Activated CD8-positive, alpha-beta memory T cell treated with anti-CD3 and anti-CD28 coated beads, Interleukin-2, amount 10 ng/mL, durations not matched to agents 7 days and 5 days (primary cell): ENCODE results near the gene PSTK. TPM values are rescaled to one million over a fixed set of nuclear protein-coding genes. Genes with fewer than 3 reads are reported as not detected.

ENCODE experiments used
- ATAC-seq: fragments of 150-1000 bp; cut with Tn5 transposase; one replicate; pipeline ENCODE4 v1.10.0; 2021; ENCODE audit warnings: moderate library complexity
- CTCF ChIA-PET: fragments of 350-600 bp; sonication (Branson Sonifier 250); formaldehyde crosslinking; loops from one replicate; lab custom pipeline; 2021; ENCODE audit warnings: antibody characterized with exemption; lab: Charles Lee
- DNase-seq: peaks from one replicate; pipeline ENCODE4 v3.0.0-alpha.2; 2020
- H3K27ac Mint-ChIP-seq: one replicate; pipeline ENCODE4 v1.8.0; 2021; ENCODE audit warnings: mild to moderate bottlenecking, mixed read lengths
- H3K27me3 Mint-ChIP-seq: one replicate; pipeline ENCODE4 v1.8.0; 2021; ENCODE audit warnings: mixed read lengths
- H3K36me3 Mint-ChIP-seq: one replicate; pipeline ENCODE4 v1.8.0; 2021; ENCODE audit warnings: mild to moderate bottlenecking, mixed read lengths
- H3K4me1 Mint-ChIP-seq: one replicate; pipeline ENCODE4 v1.8.0; 2021; ENCODE audit warnings: mixed read lengths
- H3K4me3 Mint-ChIP-seq: one replicate; pipeline ENCODE4 v1.8.0; 2021; ENCODE audit warnings: mild to moderate bottlenecking, moderate library complexity, mixed read lengths
- H3K9me3 Mint-ChIP-seq: one replicate; pipeline ENCODE4 v1.8.0; 2022; ENCODE audit warnings: low read depth, mixed read lengths
- total RNA-seq, 2 experiments: library from RNA; stranded (reverse); gene quantifications; one replicate each; pipeline ENCODE4 v1.2.3, GENCODE V29; 2021

PSTK gene
- total RNA-seq, 2 experiments from 2014 or later = 2.8 to 4.5 TPM

DNA sequence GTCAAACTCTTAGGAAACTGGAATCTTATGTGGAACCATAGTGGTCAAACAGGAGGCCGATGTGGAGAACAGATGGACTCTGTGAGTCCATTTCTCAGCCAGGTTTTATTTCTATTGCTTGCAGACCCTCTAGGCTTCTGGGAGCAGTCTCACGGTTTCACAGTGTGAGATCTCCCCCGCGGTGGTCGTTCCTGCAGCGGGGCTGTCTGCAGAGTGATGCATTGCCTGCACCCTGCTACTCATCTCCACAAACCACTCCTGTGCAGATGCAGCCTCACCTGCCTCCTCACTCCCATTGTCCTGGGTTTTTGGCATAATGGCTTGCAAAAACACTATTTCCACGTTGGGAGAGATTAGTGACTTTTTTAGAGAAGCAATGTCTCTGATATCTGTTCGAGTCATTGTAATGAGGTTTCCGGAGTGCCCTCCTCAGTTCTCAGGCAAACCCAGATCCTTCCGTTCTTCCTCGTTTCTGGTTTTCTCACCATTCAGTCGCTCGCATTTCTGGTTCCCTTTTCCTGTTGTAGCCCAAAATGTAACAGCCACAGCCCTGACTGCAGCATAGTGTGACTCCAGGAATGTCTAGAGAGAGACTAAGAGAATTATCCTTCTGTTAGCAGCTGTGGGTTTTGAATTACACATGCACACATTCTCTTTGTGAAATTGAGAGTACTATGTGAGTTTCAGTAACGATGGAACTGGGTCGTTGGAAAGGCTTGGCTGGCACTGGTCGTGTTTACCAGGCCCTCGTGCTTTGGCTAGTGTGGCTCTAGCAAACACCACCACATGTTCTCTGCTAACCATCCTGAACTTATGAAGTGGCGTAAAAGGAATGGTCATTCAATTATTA lies 58.8 kb downstream of the PSTK start:
- Mint-ChIP-seq H3K4me3 (no peak overlapping the region), H3K27ac (no peak overlapping the region), H3K9me3 (no peaks in the 10 kb centered on the region), H3K27me3 (no peaks in the 10 kb centered on the region), H3K4me1 (peaks cover 8% of the 10 kb centered on the region), H3K36me3 (peaks cover 6% of the 10 kb centered on the region)
- DNase-seq (no peak), ATAC-seq (no peak)
- CTCF ChIA-PET = no interaction called here

DNA sequence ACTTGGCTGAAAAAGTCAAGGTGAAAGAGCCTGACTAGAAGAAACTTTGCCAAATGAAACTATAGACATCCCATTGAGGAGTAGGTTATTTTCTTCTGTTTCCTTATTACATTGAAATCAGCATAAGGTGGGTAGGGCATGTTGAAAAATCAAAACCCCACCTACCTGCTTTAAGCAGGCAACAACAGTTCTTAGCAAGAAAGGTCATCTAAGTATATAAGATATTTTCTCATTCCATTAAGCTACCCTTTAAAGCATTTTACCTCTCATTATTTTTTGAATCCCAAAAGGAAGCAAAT lies 59.4 kb downstream of the PSTK start:
- no peak overlapping the region for H3K27ac Mint-ChIP-seq

More for the DNA sequence above, 59.4 kb downstream of the PSTK start:
- Mint-ChIP-seq H3K36me3 (peaks cover 6% of the 10 kb centered on the region), H3K4me1 (peaks cover 8% of the 10 kb centered on the region), H3K9me3 (no peaks in the 10 kb centered on the region), H3K27me3 (no peaks in the 10 kb centered on the region), H3K4me3 (no peak overlapping the region)
- ATAC-seq (no peak), DNase-seq (no peak)
- CTCF ChIA-PET = no interaction called here

Other genes with a start within 250 kb of the PSTK start
- 1 to 10 TPM; 2.8 to 3.6 TPM for gene CUZD1, start 134.5 kb upstream of the PSTK start, total RNA-seq
- 10 to 100 TPM; 15.3 to 17.7 TPM for gene FAM24B, start 100.8 kb upstream of the PSTK start, total RNA-seq
- not detected for gene FAM24A, start 69.8 kb upstream of the PSTK start, total RNA-seq
- 10 to 100 TPM in 1 of 2 experiments, 1 to 10 TPM in 1; 9.5 to 11.8 TPM for gene C10orf88, start 26.2 kb upstream of the PSTK start, total RNA-seq
- 10 to 100 TPM; 12.0 to 18.0 TPM for gene IKZF5, start 28.4 kb downstream of the PSTK start, total RNA-seq
- gene ACADSB, start 28.6 kb downstream of the PSTK start, total RNA-seq = 10 to 100 TPM; 17.4 to 20.6 TPM
- not detected for gene HMX3, start 155.6 kb downstream of the PSTK start, total RNA-seq
- not detected for gene HMX2, start 167.7 kb downstream of the PSTK start, total RNA-seq
- 100 to 1,000 TPM; 282 to 319 TPM for gene BUB3, start 174.0 kb downstream of the PSTK start, total RNA-seq